ENCODE measurements around the gene MRPL34. TPM values are rescaled to one million over a fixed set of nuclear protein-coding genes. Genes with fewer than 3 reads are reported as not detected.

The MRPL34 gene
- total RNA-seq, 1 donor from 2014 or later, result 25.9 TPM

- peaks cover 7% of the 10 kb centered on the region for H3F3A ChIP-seq (ENCODE audit: low read depth)
- TF ChIP-seq EZH2 (IDR thresholded peaks at IDR 0.05), result no peak
- no peak for TF ChIP-seq EZH2phosphoT487 (IDR thresholded peaks at IDR 0.05)
- no peak for TF ChIP-seq CTCF (IDR thresholded peaks at IDR 0.05)
- H3K4me1 ChIP-seq, result no peaks in the 10 kb centered on the region
- no peak overlapping the region for H3K9ac ChIP-seq
- Mint-ChIP-seq H3K27me3 (ENCODE audit: insufficient read depth, low read depth) (peaks cover 4% of the 10 kb centered on the region), H3K4me3 (no peak overlapping the region), H3K27ac (no peak overlapping the region), H3K4me1 (no peaks in the 10 kb centered on the region), H3K36me3 (peaks cover 12% of the 10 kb centered on the region), H3K9me3 (no peaks in the 10 kb centered on the region)
- no peak overlapping the region for H3K4me2 ChIP-seq
- H3K79me2 ChIP-seq (ENCODE audit: low read depth), result no peaks in the 10 kb centered on the region
- no peak overlapping the region for H3K4me3 ChIP-seq
- no peaks in the 10 kb centered on the region for H3K9me3 ChIP-seq (ENCODE audit: low read depth)
- H3K27ac ChIP-seq, result no peak overlapping the region
- H3K36me3 ChIP-seq, result no peaks in the 10 kb centered on the region
- DNase-seq (ENCODE audit: low spot score), result no peak
- peaks cover 5% of the 10 kb centered on the region for H4K20me1 ChIP-seq (ENCODE audit: low read depth)
- H3K27me3 ChIP-seq, result no peaks in the 10 kb centered on the region
- no peak overlapping the region for H2AFZ ChIP-seq (replicated peaks)
These were observed 13.3 kb downstream of the MRPL34 start for GRCh38 chr19:17318966-17319365.

- no peak overlapping the region for H2AFZ ChIP-seq (replicated peaks)
- H3F3A ChIP-seq (ENCODE audit: low read depth), result peaks cover 7% of the 10 kb centered on the region
- Mint-ChIP-seq H3K4me1 (no peaks in the 10 kb centered on the region), H3K36me3 (peaks cover 12% of the 10 kb centered on the region), H3K9me3 (no peaks in the 10 kb centered on the region), H3K4me3 (no peak overlapping the region), H3K27me3 (ENCODE audit: insufficient read depth, low read depth) (peaks cover 4% of the 10 kb centered on the region), H3K27ac (peak overlapping the region; percentile 40)
- H3K4me2 ChIP-seq, result no peak overlapping the region
- H3K4me1 ChIP-seq, result no peaks in the 10 kb centered on the region
- DNase-seq (ENCODE audit: low spot score), result no peak
- no peak overlapping the region for H3K27ac ChIP-seq
- H3K79me2 ChIP-seq (ENCODE audit: low read depth), result no peaks in the 10 kb centered on the region
- peaks cover 6% of the 10 kb centered on the region for H4K20me1 ChIP-seq (ENCODE audit: low read depth)
- no peaks in the 10 kb centered on the region for H3K9me3 ChIP-seq (ENCODE audit: low read depth)
- no peak overlapping the region for H3K9ac ChIP-seq
- H3K36me3 ChIP-seq, result no peaks in the 10 kb centered on the region
- H3K4me3 ChIP-seq, result no peak overlapping the region
- no peak for TF ChIP-seq CTCF (IDR thresholded peaks at IDR 0.05)
- TF ChIP-seq EZH2phosphoT487 (IDR thresholded peaks at IDR 0.05), result no peak
- TF ChIP-seq EZH2 (IDR thresholded peaks at IDR 0.05), result no peak
- no peaks in the 10 kb centered on the region for H3K27me3 ChIP-seq
These were observed 14.0 kb downstream of the MRPL34 start for GRCh38 chr19:17319473-17320238.

GRCh38 chr19:17320435-17320834 is 14.8 kb downstream of the MRPL34 start:
- H2AFZ ChIP-seq (replicated peaks), result no peak overlapping the region
- H3K4me1 Mint-ChIP-seq, result no peaks in the 10 kb centered on the region
- TF ChIP-seq CTCF (IDR thresholded peaks at IDR 0.05) (no peak), EZH2 (IDR thresholded peaks at IDR 0.05) (no peak), EZH2phosphoT487 (IDR thresholded peaks at IDR 0.05) (no peak)
- H3K4me3 ChIP-seq, result no peak overlapping the region
- no peaks in the 10 kb centered on the region for H3K36me3 ChIP-seq
- peaks cover 10% of the 10 kb centered on the region for H3K36me3 Mint-ChIP-seq
- H3K27ac Mint-ChIP-seq, result no peak overlapping the region
- peaks cover 6% of the 10 kb centered on the region for H4K20me1 ChIP-seq (ENCODE audit: low read depth)
- peaks cover 4% of the 10 kb centered on the region for H3K27me3 Mint-ChIP-seq (ENCODE audit: insufficient read depth, low read depth)
- no peak overlapping the region for H3K4me3 Mint-ChIP-seq
- H3K4me1 ChIP-seq, result no peaks in the 10 kb centered on the region
- H3F3A ChIP-seq (ENCODE audit: low read depth), result peaks cover 7% of the 10 kb centered on the region
- H3K27ac ChIP-seq, result no peak overlapping the region
- no peak for DNase-seq (ENCODE audit: low spot score)
- no peak overlapping the region for H3K4me2 ChIP-seq
- no peaks in the 10 kb centered on the region for H3K9me3 ChIP-seq (ENCODE audit: low read depth)
- no peaks in the 10 kb centered on the region for H3K9me3 Mint-ChIP-seq
- H3K27me3 ChIP-seq, result no peaks in the 10 kb centered on the region
- H3K9ac ChIP-seq, result no peak overlapping the region
- no peaks in the 10 kb centered on the region for H3K79me2 ChIP-seq (ENCODE audit: low read depth)

Measured in neural progenitor cell (in vitro differentiated cells).